Ascending aorta (tissue), 2 donors: ENCODE results near the gene TMEM132D. TPM values are rescaled to one million over a fixed set of nuclear protein-coding genes. Genes with fewer than 3 reads are reported as not detected.

ENCODE experiments used
- DNase-seq, 2 donors: peaks; one replicate each; pipeline ENCODE4 v3.0.0-alpha.2; 2019; ENCODE audit warnings: low spot score in 2 of 2
- H3K27ac ChIP-seq, 2 donors: fragments of 200-600 bp; sonication (generic); one replicate each; pipeline ENCODE4 v1.5.1; 2016 to 2017; ENCODE audit warnings: mild to moderate bottlenecking in 1 of 2
- H3K27me3 ChIP-seq: fragments of 200-600 bp; sonication (generic); one replicate; pipeline ENCODE4 v1.5.1; 2017
- H3K36me3 ChIP-seq, 2 donors: fragments of 200-600 bp; sonication (generic); one replicate each; pipeline ENCODE4 v1.5.1; 2016
- H3K4me1 ChIP-seq, 2 donors: fragments of 200-600 bp; sonication (generic); one replicate each; pipeline ENCODE4 v1.5.1; 2016 to 2017; ENCODE audit warnings: mild to moderate bottlenecking in 1 of 2
- H3K4me3 ChIP-seq, 2 donors: fragments of 200-600 bp; sonication (generic); one replicate each; pipeline ENCODE4 v1.5.1; 2016 to 2017; ENCODE audit warnings: mild to moderate bottlenecking in 1 of 2
- H3K9me3 ChIP-seq, 2 donors: fragments of 200-600 bp; sonication (generic); one replicate each; pipeline ENCODE4 v1.5.1; 2016
- intact Hi-C: fragments of 100-400 bp; cut with DNase I; formaldehyde crosslinking; loops from one replicate; pipeline ENCODE4 v1.15.1; 2023
- total RNA-seq: library from RNA; depleted of rRNA; stranded (reverse); fragments of >200 nt; gene quantifications from one replicate; pipeline ENCODE4 v1.1.0, GENCODE V29; 2016
- TF ChIP-seq, protein P1 (sequence below), 3 experiments: fragments of 200-600 bp in 2 of 3; fragments of 450-650 bp in 1 of 3; sonication (generic) in 2 of 3; IDR thresholded peaks; one replicate each; pipeline ENCODE4 v1.5.1; 2016 to 2019; ENCODE audit warnings: antibody characterized with exemption in 3 of 3, mild to moderate bottlenecking in 1 of 3, moderate library complexity in 1 of 3

TMEM132D gene
- total RNA-seq, 1 donor from 2014 or later: not detected

DNA sequence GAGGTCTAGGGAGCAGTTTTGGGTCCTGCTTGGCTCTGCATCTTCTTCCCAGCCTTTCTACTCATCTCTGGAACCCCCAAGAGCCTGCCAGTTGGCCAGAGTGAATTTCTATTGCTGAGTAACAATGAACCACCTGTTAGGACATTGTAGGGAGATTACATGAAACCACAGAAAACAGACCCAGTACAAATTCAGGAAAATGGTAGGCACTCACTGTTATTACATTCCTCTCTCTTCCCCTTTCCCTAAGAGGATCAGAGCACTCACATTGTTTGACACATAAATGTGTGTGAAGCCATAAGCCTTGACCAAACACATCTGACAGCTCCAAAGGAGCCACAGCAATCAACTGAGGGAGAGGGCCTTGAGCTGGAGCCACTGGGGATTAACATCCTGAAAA is 216.1 kb downstream of the TMEM132D start:
- peaks cover 0 to 5% of the 10 kb centered on the region in 2 donors for H3K9me3 ChIP-seq
- intact Hi-C loops: no loop called here
- H3K27ac ChIP-seq: no peak overlapping the region
- H3K4me1 ChIP-seq: no peaks in the 10 kb centered on the region
- TF ChIP-seq, protein P1, sequence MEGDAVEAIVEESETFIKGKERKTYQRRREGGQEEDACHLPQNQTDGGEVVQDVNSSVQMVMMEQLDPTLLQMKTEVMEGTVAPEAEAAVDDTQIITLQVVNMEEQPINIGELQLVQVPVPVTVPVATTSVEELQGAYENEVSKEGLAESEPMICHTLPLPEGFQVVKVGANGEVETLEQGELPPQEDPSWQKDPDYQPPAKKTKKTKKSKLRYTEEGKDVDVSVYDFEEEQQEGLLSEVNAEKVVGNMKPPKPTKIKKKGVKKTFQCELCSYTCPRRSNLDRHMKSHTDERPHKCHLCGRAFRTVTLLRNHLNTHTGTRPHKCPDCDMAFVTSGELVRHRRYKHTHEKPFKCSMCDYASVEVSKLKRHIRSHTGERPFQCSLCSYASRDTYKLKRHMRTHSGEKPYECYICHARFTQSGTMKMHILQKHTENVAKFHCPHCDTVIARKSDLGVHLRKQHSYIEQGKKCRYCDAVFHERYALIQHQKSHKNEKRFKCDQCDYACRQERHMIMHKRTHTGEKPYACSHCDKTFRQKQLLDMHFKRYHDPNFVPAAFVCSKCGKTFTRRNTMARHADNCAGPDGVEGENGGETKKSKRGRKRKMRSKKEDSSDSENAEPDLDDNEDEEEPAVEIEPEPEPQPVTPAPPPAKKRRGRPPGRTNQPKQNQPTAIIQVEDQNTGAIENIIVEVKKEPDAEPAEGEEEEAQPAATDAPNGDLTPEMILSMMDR (IDR thresholded peaks at IDR 0.05): no peak
- DNase-seq: no peak
- H3K27me3 ChIP-seq: no peaks in the 10 kb centered on the region
- no peak overlapping the region for H3K4me3 ChIP-seq
- H3K36me3 ChIP-seq: no peaks in the 10 kb centered on the region

DNA sequence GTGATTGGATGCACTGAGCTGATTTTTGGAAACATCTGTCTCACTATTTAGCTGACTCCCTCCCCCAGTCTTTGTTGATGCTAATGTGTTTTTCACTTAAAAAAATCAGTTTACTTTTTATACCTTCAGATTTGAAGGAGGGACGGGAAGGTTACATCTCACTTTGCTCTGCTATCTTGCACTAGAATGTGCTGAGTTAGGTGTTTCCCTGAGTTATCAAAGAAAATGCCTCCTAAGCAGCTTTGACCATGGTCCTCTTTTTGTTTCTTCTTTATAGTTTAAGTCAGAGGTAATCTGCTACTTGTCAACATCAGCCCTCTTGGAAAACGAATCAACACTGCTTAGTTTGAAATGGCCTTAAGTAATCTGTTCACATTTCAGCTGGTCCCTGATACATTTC is 222.0 kb downstream of the TMEM132D start:
- Histone ChIP-seq H3K9me3 (peaks cover 4 to 5% of the 10 kb centered on the region in 2 donors), H3K27ac (no peak overlapping the region), H3K4me1 (no peaks in the 10 kb centered on the region), H3K4me3 (no peak overlapping the region), H3K27me3 (no peaks in the 10 kb centered on the region), H3K36me3 (no peaks in the 10 kb centered on the region)
- intact Hi-C loops: no loop called here
- DNase-seq: no peak
- TF ChIP-seq, protein P1 (IDR thresholded peaks at IDR 0.05): no peak

DNA sequence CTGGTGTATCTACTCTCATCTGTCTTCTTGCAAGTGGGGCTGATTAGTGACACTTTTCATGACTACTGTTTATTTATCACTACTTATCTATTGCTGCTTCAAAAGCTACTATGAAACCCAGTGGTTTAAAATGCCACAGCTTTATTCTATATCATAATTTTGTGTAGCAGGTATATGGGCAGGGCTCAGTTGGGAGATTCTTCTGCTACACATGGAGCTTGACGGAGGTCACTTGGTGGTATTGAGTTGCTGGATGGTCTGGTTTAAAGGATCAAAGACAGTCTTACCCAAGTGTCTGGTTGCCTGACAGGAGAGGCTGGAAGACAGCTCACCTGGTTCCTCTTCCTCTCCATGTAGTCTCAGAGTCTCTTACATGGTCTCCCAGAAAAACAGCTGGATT is 222.7 kb downstream of the TMEM132D start:
- Histone ChIP-seq H3K36me3 (no peaks in the 10 kb centered on the region), H3K27ac (no peak overlapping the region), H3K27me3 (no peaks in the 10 kb centered on the region), H3K9me3 (peaks cover 4 to 5% of the 10 kb centered on the region in 2 donors), H3K4me3 (no peak overlapping the region), H3K4me1 (no peaks in the 10 kb centered on the region)
- intact Hi-C loops: no loop called here
- no peak for DNase-seq
- TF ChIP-seq, protein P1 (IDR thresholded peaks at IDR 0.05): no peak

DNA sequence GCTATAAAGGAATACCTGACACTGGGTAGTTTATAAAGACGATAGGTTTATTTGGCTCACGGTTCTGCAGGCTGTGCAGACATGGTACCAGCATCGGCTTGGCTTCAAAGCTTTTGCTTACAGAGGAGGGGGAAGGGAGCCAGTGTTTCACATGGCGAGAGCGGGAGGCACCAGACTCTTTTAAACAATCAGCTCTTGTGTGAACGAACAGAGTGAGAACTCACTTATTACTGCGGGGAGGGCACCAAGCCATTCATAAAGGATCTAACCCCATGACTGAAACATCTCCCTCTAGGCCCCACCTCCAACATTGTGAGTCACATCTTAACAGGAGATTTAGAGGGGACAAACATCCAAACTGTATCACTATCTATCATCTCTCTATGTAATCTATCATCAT is 227.4 kb downstream of the TMEM132D start:
- intact Hi-C loops: no loop called here
- H3K9me3 ChIP-seq: peaks cover 0 to 3% of the 10 kb centered on the region in 2 donors
- no peaks in the 10 kb centered on the region for H3K4me1 ChIP-seq
- H3K4me3 ChIP-seq: no peak overlapping the region
- no peaks in the 10 kb centered on the region for H3K27me3 ChIP-seq
- H3K36me3 ChIP-seq: no peaks in the 10 kb centered on the region
- no peak overlapping the region for H3K27ac ChIP-seq
- no peak for DNase-seq
- TF ChIP-seq, protein P1 (IDR thresholded peaks at IDR 0.05): no peak

DNA sequence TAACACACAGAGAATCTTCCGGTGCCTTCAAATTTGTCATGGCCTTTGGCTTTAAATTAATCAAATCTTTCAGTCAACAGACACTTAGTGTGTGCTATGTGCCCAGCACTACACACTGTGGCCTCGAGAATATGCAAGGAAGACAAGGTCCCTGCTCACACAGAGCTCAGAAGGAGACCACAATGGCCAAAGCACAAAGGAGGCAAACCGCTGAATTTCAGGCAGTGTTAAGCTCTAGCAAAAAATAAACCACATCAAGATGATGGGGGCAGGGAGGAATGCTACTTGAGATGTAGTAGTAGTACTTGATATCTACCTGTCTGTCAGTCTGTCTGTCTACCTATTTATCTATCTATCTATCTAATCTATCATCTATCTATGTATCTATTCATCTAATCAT is 227.9 kb downstream of the TMEM132D start:
- H3K4me3 ChIP-seq: no peak overlapping the region
- TF ChIP-seq, protein P1 (IDR thresholded peaks at IDR 0.05): no peak
- no peaks in the 10 kb centered on the region for H3K9me3 ChIP-seq
- intact Hi-C loops: no loop called here
- H3K4me1 ChIP-seq: no peaks in the 10 kb centered on the region
- H3K27me3 ChIP-seq: no peaks in the 10 kb centered on the region
- no peak for DNase-seq
- H3K27ac ChIP-seq: no peak overlapping the region
- no peaks in the 10 kb centered on the region for H3K36me3 ChIP-seq

DNA sequence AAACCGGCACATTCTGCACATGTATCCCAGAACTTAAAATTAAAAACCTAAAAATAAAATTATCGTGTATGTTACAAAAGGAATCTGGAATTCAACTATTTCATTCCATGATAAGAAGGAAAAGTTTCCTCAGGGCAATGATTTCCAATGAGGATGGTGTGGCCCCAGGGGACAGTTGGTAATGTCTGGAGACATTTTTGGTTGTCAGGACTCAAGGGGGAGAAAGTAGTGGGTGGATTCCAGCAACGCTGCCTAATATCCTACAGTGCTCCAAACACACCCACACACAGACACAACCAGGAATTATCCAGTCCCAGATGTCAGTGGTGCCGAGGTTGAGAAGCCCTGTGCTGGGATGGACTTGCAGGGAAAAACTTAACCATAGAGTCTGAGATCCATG is 228.3 kb downstream of the TMEM132D start:
- Histone ChIP-seq H3K27ac (no peak overlapping the region), H3K4me1 (no peaks in the 10 kb centered on the region), H3K9me3 (no peaks in the 10 kb centered on the region), H3K4me3 (no peak overlapping the region), H3K27me3 (no peaks in the 10 kb centered on the region), H3K36me3 (no peaks in the 10 kb centered on the region)
- TF ChIP-seq, protein P1 (IDR thresholded peaks at IDR 0.05): no peak
- no peak for DNase-seq
- intact Hi-C loops: no loop called here
